ENCODE results near the gene LCE3B.

DNA sequence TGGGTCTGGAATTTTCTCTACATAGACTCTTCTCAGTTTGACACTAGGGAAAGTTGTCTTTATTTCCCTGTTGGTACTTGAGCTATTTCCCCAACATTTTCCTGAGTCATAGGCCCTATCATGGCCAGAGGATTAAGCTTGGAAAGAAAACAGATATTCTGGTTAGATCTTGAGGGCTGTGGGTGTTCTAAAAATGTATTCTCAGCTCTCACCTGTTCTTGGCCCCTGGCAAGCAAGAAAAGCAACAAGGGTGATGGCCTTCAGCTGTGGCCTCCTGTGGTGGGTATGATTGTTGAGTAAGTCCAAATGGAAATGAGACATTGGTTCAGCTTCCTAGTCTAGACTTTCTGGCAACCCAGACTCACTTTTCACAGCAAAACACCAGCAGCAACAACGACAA is 26.7 kb downstream of the LCE3B start:
- TF ChIP-seq, protein P1, sequence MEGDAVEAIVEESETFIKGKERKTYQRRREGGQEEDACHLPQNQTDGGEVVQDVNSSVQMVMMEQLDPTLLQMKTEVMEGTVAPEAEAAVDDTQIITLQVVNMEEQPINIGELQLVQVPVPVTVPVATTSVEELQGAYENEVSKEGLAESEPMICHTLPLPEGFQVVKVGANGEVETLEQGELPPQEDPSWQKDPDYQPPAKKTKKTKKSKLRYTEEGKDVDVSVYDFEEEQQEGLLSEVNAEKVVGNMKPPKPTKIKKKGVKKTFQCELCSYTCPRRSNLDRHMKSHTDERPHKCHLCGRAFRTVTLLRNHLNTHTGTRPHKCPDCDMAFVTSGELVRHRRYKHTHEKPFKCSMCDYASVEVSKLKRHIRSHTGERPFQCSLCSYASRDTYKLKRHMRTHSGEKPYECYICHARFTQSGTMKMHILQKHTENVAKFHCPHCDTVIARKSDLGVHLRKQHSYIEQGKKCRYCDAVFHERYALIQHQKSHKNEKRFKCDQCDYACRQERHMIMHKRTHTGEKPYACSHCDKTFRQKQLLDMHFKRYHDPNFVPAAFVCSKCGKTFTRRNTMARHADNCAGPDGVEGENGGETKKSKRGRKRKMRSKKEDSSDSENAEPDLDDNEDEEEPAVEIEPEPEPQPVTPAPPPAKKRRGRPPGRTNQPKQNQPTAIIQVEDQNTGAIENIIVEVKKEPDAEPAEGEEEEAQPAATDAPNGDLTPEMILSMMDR (conservative IDR thresholded peaks at IDR 0.05), result no peak
- TF ChIP-seq ZFX (IDR thresholded peaks at IDR 0.05), result no peak
